ENCODE results near the gene ZNF580. TPM values are rescaled to one million over a fixed set of nuclear protein-coding genes. Genes with fewer than 3 reads are reported as not detected.

Gene ZNF580
- total RNA-seq, 6 donors from 2014 or later, result 28.1 to 84.1 (median 38.0) TPM

- no peak overlapping the region for H3K27ac ChIP-seq
- WGBS, 2 donors, result 57 to 81% methylated on average over 13 to 15 of the region's 15 CpGs
- H3K4me1 ChIP-seq, result peaks cover 17 to 26% (median 22%) of the 10 kb centered on the region in 4 donors
- H3K36me3 ChIP-seq, result peaks cover 13 to 46% (median 29%) of the 10 kb centered on the region in 4 donors
- no peaks in the 10 kb centered on the region for H3K27me3 ChIP-seq
- H3K4me3 ChIP-seq, result no peak overlapping the region
- DNase-seq, result no peak
- no peaks in the 10 kb centered on the region for H3K9me3 ChIP-seq
- ATAC-seq (ENCODE audit: low FRiP score in 2 of 2), result peak in 1 of 2 donors; percentile 7
- TF ChIP-seq POLR2A (IDR thresholded peaks at IDR 0.05) (no peak), CTCF (IDR thresholded peaks at IDR 0.05) (no peak), EP300 (IDR thresholded peaks at IDR 0.05) (no peak), POLR2AphosphoS5 (IDR thresholded peaks at IDR 0.05) (no peak)
These were observed 29.4 kb upstream of the ZNF580 start for GRCh38 chr19:55611300-55611982.

- Histone ChIP-seq H3K4me3 (no peak overlapping the region), H3K27me3 (no peaks in the 10 kb centered on the region), H3K27ac (no peak overlapping the region), H3K36me3 (peaks cover 14 to 52% (median 35%) of the 10 kb centered on the region in 4 donors), H3K9me3 (no peaks in the 10 kb centered on the region), H3K4me1 (peaks cover 11 to 20% (median 16%) of the 10 kb centered on the region in 4 donors)
- WGBS, 2 donors, result 78 to 95% methylated on average over 3 of the region's 3 CpGs
- ATAC-seq (ENCODE audit: low FRiP score in 2 of 2) (no peak), DNase-seq (no peak)
- no peak for TF ChIP-seq CTCF (IDR thresholded peaks at IDR 0.05)
- no peak for TF ChIP-seq POLR2AphosphoS5 (IDR thresholded peaks at IDR 0.05)
- no peak for TF ChIP-seq EP300 (IDR thresholded peaks at IDR 0.05)
- TF ChIP-seq POLR2A (IDR thresholded peaks at IDR 0.05), result no peak
These were observed 28.7 kb upstream of the ZNF580 start for GRCh38 chr19:55611983-55612645.

- TF ChIP-seq EP300 (IDR thresholded peaks at IDR 0.05) (no peak), POLR2AphosphoS5 (IDR thresholded peaks at IDR 0.05) (no peak), CTCF (IDR thresholded peaks at IDR 0.05) (no peak), POLR2A (IDR thresholded peaks at IDR 0.05) (no peak)
- Histone ChIP-seq H3K9me3 (no peaks in the 10 kb centered on the region), H3K36me3 (peaks cover 14 to 59% (median 39%) of the 10 kb centered on the region in 4 donors), H3K27ac (no peak overlapping the region), H3K4me1 (peaks cover 11 to 20% (median 14%) of the 10 kb centered on the region in 4 donors), H3K27me3 (no peaks in the 10 kb centered on the region), H3K4me3 (no peak overlapping the region)
- peak in 1 of 2 donors; percentile 74 for DNase-seq
- 96% methylated on average over 26 to 27 of the region's 27 CpGs for WGBS, 2 donors
- ATAC-seq (ENCODE audit: low FRiP score in 2 of 2), result no peak
These were observed 27.4 kb upstream of the ZNF580 start for GRCh38 chr19:55613396-55613795.

GRCh38 chr19:55613930-55614710, 26.7 kb upstream of the ZNF580 start:
- H3K4me1 ChIP-seq, result peaks cover 16 to 27% (median 17%) of the 10 kb centered on the region in 4 donors
- DNase-seq (peak in 1 of 2 donors; percentile 84), ATAC-seq (ENCODE audit: low FRiP score in 2 of 2) (no peak)
- 94 to 95% methylated on average over 57 to 63 of the region's 75 CpGs for WGBS, 2 donors
- H3K27ac ChIP-seq, result no peak overlapping the region
- H3K9me3 ChIP-seq, result no peaks in the 10 kb centered on the region
- no peaks in the 10 kb centered on the region for H3K27me3 ChIP-seq
- H3K36me3 ChIP-seq, result peaks cover 14 to 59% (median 39%) of the 10 kb centered on the region in 4 donors
- no peak for TF ChIP-seq POLR2AphosphoS5 (IDR thresholded peaks at IDR 0.05)
- no peak for TF ChIP-seq EP300 (IDR thresholded peaks at IDR 0.05)
- TF ChIP-seq POLR2A (IDR thresholded peaks at IDR 0.05), result no peak
- no peak for TF ChIP-seq CTCF (IDR thresholded peaks at IDR 0.05)
- no peak overlapping the region for H3K4me3 ChIP-seq

Data from upper lobe of left lung (tissue), 6 donors.